ENCODE measurements around the gene MAPK1IP1L. TPM values are rescaled to one million over a fixed set of nuclear protein-coding genes. Genes with fewer than 3 reads are reported as not detected.
"Not testable (repeated sequence)": the region's sequence is repeated elsewhere in the genome, so short reads cannot be mapped to it uniquely, and the experiment has no call there.

The MAPK1IP1L gene
- total RNA-seq, 6 donors from 2014 or later: 22.0 to 81.8 (median 59.3) TPM

- WGBS, 2 donors: 81 to 90% methylated on average over 3 of the region's 3 CpGs
- H3K27me3 ChIP-seq: no peaks in the 10 kb centered on the region
Observed at GRCh38 chr14:55075628-55076175, 24.3 kb downstream of the MAPK1IP1L start.

GRCh38 chr14:55077170-55078151 is 26.0 kb downstream of the MAPK1IP1L start:
- Histone ChIP-seq H3K4me1 (peaks cover 4 to 11% (median 6%) of the 10 kb centered on the region in 4 donors), H3K4me3 (no peak overlapping the region), H3K27me3 (no peaks in the 10 kb centered on the region), H3K36me3 (no peaks in the 10 kb centered on the region), H3K9me3 (no peaks in the 10 kb centered on the region), H3K27ac (peak overlapping the region; percentile 56 to 80 (median 68))
- TF ChIP-seq CTCF (IDR thresholded peaks at IDR 0.05) (peak in 1 of 6 experiments; percentile 8), EP300 (IDR thresholded peaks at IDR 0.05) (peak in 2 of 4 donors; percentile 42 to 72), POLR2A (IDR thresholded peaks at IDR 0.05) (peak in 1 of 4 donors; percentile 55), POLR2AphosphoS5 (IDR thresholded peaks at IDR 0.05) (peak; percentile 19 to 52)
- DNase-seq: peak in 1 of 2 donors; percentile 87
- WGBS, 2 donors: 69 to 84% methylated on average over 17 of the region's 17 CpGs
- peak; percentile 73 to 94 for ATAC-seq (ENCODE audit: low FRiP score in 2 of 2)

More at GRCh38 chr14:55075628-55076175, 24.3 kb downstream of the MAPK1IP1L start:
- H3K27ac ChIP-seq: no peak overlapping the region
- H3K4me1 ChIP-seq: peaks cover 12 to 17% (median 15%) of the 10 kb centered on the region in 4 donors
- no peaks in the 10 kb centered on the region for H3K9me3 ChIP-seq
- ATAC-seq (ENCODE audit: low FRiP score in 2 of 2) (no peak), DNase-seq (no peak)
- H3K36me3 ChIP-seq: no peaks in the 10 kb centered on the region
- TF ChIP-seq POLR2AphosphoS5 (IDR thresholded peaks at IDR 0.05) (no peak), POLR2A (IDR thresholded peaks at IDR 0.05) (no peak), EP300 (IDR thresholded peaks at IDR 0.05) (no peak), CTCF (IDR thresholded peaks at IDR 0.05) (no peak)
- H3K4me3 ChIP-seq: no peak overlapping the region

- not testable (repeated sequence) for H3K4me3 ChIP-seq; ATAC-seq (ENCODE audit: low FRiP score in 2 of 2); H3K9me3 ChIP-seq; H3K4me1 ChIP-seq; H3K27me3 ChIP-seq; H3K36me3 ChIP-seq; H3K27ac ChIP-seq; DNase-seq
- 75 to 78% methylated on average over 6 of the region's 6 CpGs for WGBS, 2 donors
Observed at GRCh38 chr14:55079961-55080360, 28.5 kb downstream of the MAPK1IP1L start.

GRCh38 chr14:55084401-55085059 is 33.1 kb downstream of the MAPK1IP1L start:
- no peak for TF ChIP-seq POLR2A (IDR thresholded peaks at IDR 0.05)
- TF ChIP-seq CTCF (IDR thresholded peaks at IDR 0.05): no peak
- TF ChIP-seq EP300 (IDR thresholded peaks at IDR 0.05): no peak
- TF ChIP-seq POLR2AphosphoS5 (IDR thresholded peaks at IDR 0.05): no peak
- no peak overlapping the region for H3K27ac ChIP-seq
- DNase-seq (no peak), ATAC-seq (ENCODE audit: low FRiP score in 2 of 2) (no peak)
- no peak overlapping the region for H3K4me3 ChIP-seq
- H3K27me3 ChIP-seq: no peaks in the 10 kb centered on the region
- no peaks in the 10 kb centered on the region for H3K36me3 ChIP-seq
- H3K9me3 ChIP-seq: no peaks in the 10 kb centered on the region
- H3K4me1 ChIP-seq: peaks cover 0 to 3% (median 1%) of the 10 kb centered on the region in 4 donors

GRCh38 chr14:55085060-55085660 is 33.7 kb downstream of the MAPK1IP1L start:
- no peak overlapping the region for H3K4me3 ChIP-seq
- no peak for DNase-seq

More at GRCh38 chr14:55085060-55085660, 33.7 kb downstream of the MAPK1IP1L start:
- H3K4me1 ChIP-seq: peaks cover 0 to 9% (median 3%) of the 10 kb centered on the region in 4 donors
- ATAC-seq (ENCODE audit: low FRiP score in 2 of 2): no peak
- H3K36me3 ChIP-seq: no peaks in the 10 kb centered on the region
- 74 to 80% methylated on average over 4 of the region's 4 CpGs for WGBS, 2 donors
- H3K9me3 ChIP-seq: no peaks in the 10 kb centered on the region
- H3K27me3 ChIP-seq: no peaks in the 10 kb centered on the region
- H3K27ac ChIP-seq: no peak overlapping the region
- no peak for TF ChIP-seq POLR2AphosphoS5 (IDR thresholded peaks at IDR 0.05)
